C4-2B (cell line): ENCODE measurements around the gene LTBP1.

Source experiments
- ZFX ChIP-seq: fragments of 450-650 bp; IDR thresholded peaks from 2 replicates; pipeline ENCODE4 v1.6.1; 2017
- TF ChIP-seq, protein P1 (sequence below): fragments of 450-650 bp; conservative IDR thresholded peaks from 2 replicates; pipeline ENCODE4 v1.5.1; 2017; ENCODE audit warnings: mild to moderate bottlenecking

DNA sequence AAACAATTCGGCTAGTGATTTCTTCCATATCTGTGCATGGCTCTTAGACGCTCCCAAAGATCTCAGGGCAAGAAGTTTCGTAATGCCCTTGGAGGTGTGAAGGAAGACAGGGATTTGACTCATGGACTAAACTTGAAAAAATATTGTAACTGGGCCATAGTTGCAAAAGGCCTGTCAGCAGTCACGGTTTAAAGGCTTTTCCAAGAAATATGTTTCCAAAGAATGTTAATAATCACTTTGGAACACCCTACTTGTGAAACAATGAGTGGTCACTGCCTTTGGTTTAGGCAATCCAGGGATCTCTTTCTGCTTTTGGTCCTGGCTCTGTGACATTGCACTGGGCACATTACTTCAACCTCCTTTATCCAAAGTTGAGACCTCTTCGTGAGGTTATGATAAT is 427.2 kb downstream of the LTBP1 start:
- TF ChIP-seq, protein P1, sequence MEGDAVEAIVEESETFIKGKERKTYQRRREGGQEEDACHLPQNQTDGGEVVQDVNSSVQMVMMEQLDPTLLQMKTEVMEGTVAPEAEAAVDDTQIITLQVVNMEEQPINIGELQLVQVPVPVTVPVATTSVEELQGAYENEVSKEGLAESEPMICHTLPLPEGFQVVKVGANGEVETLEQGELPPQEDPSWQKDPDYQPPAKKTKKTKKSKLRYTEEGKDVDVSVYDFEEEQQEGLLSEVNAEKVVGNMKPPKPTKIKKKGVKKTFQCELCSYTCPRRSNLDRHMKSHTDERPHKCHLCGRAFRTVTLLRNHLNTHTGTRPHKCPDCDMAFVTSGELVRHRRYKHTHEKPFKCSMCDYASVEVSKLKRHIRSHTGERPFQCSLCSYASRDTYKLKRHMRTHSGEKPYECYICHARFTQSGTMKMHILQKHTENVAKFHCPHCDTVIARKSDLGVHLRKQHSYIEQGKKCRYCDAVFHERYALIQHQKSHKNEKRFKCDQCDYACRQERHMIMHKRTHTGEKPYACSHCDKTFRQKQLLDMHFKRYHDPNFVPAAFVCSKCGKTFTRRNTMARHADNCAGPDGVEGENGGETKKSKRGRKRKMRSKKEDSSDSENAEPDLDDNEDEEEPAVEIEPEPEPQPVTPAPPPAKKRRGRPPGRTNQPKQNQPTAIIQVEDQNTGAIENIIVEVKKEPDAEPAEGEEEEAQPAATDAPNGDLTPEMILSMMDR = no peak
- no peak for TF ChIP-seq ZFX
